DND-41 (cell line): ENCODE data around the gene CTAGE4.
"Not testable (repeated sequence)": the region's sequence is repeated elsewhere in the genome, so short reads cannot be mapped to it uniquely, and the experiment has no call there.

Experiments used
- ATAC-seq: fragments of 200-7000 bp; cut with Tn5 transposase; 3 replicates; pipeline ENCODE4 v1.9.1; 2021; ENCODE audit warnings: low read depth; ENCODE audit not compliant: insufficient read depth
- DNase-seq: peaks from one replicate; pipeline ENCODE4 v3.0.0-alpha.2; 2020
- H2AFZ ChIP-seq: 2 replicates; pipeline ENCODE4 v1.6.0; 2012; ENCODE audit warnings: low read depth, low read length
- H3K27ac ChIP-seq: 2 replicates; pipeline ENCODE4 v1.5.1; 2012; ENCODE audit warnings: low read length, inconsistent platforms
- H3K27me3 ChIP-seq: fragments of 200-600 bp; sonication (generic); 2 replicates; pipeline ENCODE4 v1.6.0; 2012; ENCODE audit warnings: low read length, mild to moderate bottlenecking, inconsistent platforms; ENCODE audit not compliant: insufficient read depth, poor library complexity
- H3K36me3 ChIP-seq: 2 replicates; pipeline ENCODE4 v1.5.1; 2012; ENCODE audit warnings: low read length, inconsistent platforms; ENCODE audit not compliant: insufficient read depth
- H3K4me1 ChIP-seq: 2 replicates; pipeline ENCODE4 v1.5.1; 2012; ENCODE audit warnings: mild to moderate bottlenecking, low read length; ENCODE audit not compliant: insufficient read depth
- H3K4me2 ChIP-seq: 2 replicates; pipeline ENCODE4 v1.6.0; 2012; ENCODE audit warnings: mild to moderate bottlenecking, moderate library complexity, low read length, inconsistent platforms; ENCODE audit not compliant: insufficient read depth
- H3K4me3 ChIP-seq, 2 experiments: fragments of 200-600 bp in 1 of 2; shearing (Covaris generic) in 1 of 2; 2 replicates each; pipeline ENCODE4 v1.5.1; 2012 to 2016; ENCODE audit warnings: inconsistent platforms in 2 of 2, low read length in 2 of 2, mild to moderate bottlenecking in 2 of 2, low read depth in 1 of 2, moderate library complexity in 1 of 2
- H3K79me2 ChIP-seq: 2 replicates; pipeline ENCODE4 v1.6.0; 2012; ENCODE audit warnings: low read length, inconsistent platforms; ENCODE audit not compliant: insufficient read depth
- H3K9ac ChIP-seq: 2 replicates; pipeline ENCODE4 v1.6.0; 2012; ENCODE audit warnings: low read depth, mild to moderate bottlenecking, inconsistent platforms, low read length, moderate library complexity
- H3K9me3 ChIP-seq: 2 replicates; pipeline ENCODE4 v1.5.1; 2012; ENCODE audit warnings: low read length, moderate library complexity, mild to moderate bottlenecking, inconsistent platforms; ENCODE audit not compliant: insufficient read depth, severe bottlenecking
- H4K20me1 ChIP-seq: 2 replicates; pipeline ENCODE4 v1.6.0; 2012; ENCODE audit warnings: low read length; ENCODE audit not compliant: insufficient read depth
- CTCF ChIP-seq: IDR thresholded peaks from 2 replicates; pipeline ENCODE4 v1.5.1; 2012; ENCODE audit warnings: borderline replicate concordance, low read length, moderate library complexity, mild to moderate bottlenecking; ENCODE audit not compliant: poor library complexity, severe bottlenecking; ENCODE audit errors: extremely low read depth
- EZH2 ChIP-seq: IDR thresholded peaks from 3 replicates; pipeline ENCODE4 v1.6.1; 2012; ENCODE audit warnings: borderline replicate concordance, low read depth, mild to moderate bottlenecking, moderate library complexity, low read length, inconsistent platforms; ENCODE audit not compliant: severe bottlenecking

CTAGE4 gene

GRCh38 chr7:144183166-144183565, at the start of gene CTAGE4:
Gene CTAGE4 (plus strand): TSS chr7:144183466. CDS start chr7:144183504, 38 bp downstream.
- H3K9ac ChIP-seq, H3K27ac ChIP-seq, ATAC-seq, H3K9me3 ChIP-seq, H3K4me1 ChIP-seq, H3K4me2 ChIP-seq, DNase-seq, H3K79me2 ChIP-seq, H2AFZ ChIP-seq, H3K27me3 ChIP-seq, H3K4me3 ChIP-seq, H3K36me3 ChIP-seq, H4K20me1 ChIP-seq: not testable (repeated sequence)

- Histone ChIP-seq H3K4me2 (no peak overlapping the region), H3K9me3 (no peaks in the 10 kb centered on the region), H3K27me3 (no peaks in the 10 kb centered on the region), H3K27ac (no peak overlapping the region), H3K4me3 (no peak overlapping the region), H2AFZ (no peak overlapping the region), H3K9ac (no peak overlapping the region), H3K4me1 (no peaks in the 10 kb centered on the region), H3K79me2 (no peaks in the 10 kb centered on the region), H3K36me3 (no peaks in the 10 kb centered on the region), H4K20me1 (no peaks in the 10 kb centered on the region)
- TF ChIP-seq CTCF (no peak), EZH2 (no peak)
- ATAC-seq: no peak
- DNase-seq: no peak
Measured at GRCh38 chr7:144134116-144134515, 49.1 kb upstream of the CTAGE4 start.

- Histone ChIP-seq H3K36me3 (no peaks in the 10 kb centered on the region), H3K4me1 (no peaks in the 10 kb centered on the region), H3K4me3 (no peak overlapping the region), H3K9me3 (no peaks in the 10 kb centered on the region), H3K4me2 (no peak overlapping the region), H3K79me2 (no peaks in the 10 kb centered on the region), H3K27ac (no peak overlapping the region), H3K27me3 (no peaks in the 10 kb centered on the region), H3K9ac (no peak overlapping the region), H4K20me1 (no peaks in the 10 kb centered on the region), H2AFZ (no peak overlapping the region)
- DNase-seq (no peak), ATAC-seq (no peak)
- no peak for TF ChIP-seq EZH2
- TF ChIP-seq CTCF: no peak
Measured at GRCh38 chr7:144137501-144137900, 45.8 kb upstream of the CTAGE4 start.

- Histone ChIP-seq H3K9me3 (peaks cover 2% of the 10 kb centered on the region), H4K20me1 (no peaks in the 10 kb centered on the region), H3K27me3 (no peaks in the 10 kb centered on the region), H3K4me3 (no peak overlapping the region), H3K4me1 (no peaks in the 10 kb centered on the region), H3K27ac (no peak overlapping the region), H3K79me2 (no peaks in the 10 kb centered on the region), H3K4me2 (no peak overlapping the region), H3K36me3 (no peaks in the 10 kb centered on the region), H3K9ac (no peak overlapping the region), H2AFZ (no peak overlapping the region)
- no peak for DNase-seq
- ATAC-seq: no peak
- TF ChIP-seq EZH2 (no peak), CTCF (no peak)
Measured at GRCh38 chr7:144142187-144142586, 41.1 kb upstream of the CTAGE4 start.
